Kidney capillary endothelial cell (primary cell): ENCODE results near the gene RAB36.

Experiments
- DNase-seq: peaks from one replicate; pipeline ENCODE4 v3.0.0-alpha.2; 2018; ENCODE audit warnings: low spot score

Gene RAB36

DNA sequence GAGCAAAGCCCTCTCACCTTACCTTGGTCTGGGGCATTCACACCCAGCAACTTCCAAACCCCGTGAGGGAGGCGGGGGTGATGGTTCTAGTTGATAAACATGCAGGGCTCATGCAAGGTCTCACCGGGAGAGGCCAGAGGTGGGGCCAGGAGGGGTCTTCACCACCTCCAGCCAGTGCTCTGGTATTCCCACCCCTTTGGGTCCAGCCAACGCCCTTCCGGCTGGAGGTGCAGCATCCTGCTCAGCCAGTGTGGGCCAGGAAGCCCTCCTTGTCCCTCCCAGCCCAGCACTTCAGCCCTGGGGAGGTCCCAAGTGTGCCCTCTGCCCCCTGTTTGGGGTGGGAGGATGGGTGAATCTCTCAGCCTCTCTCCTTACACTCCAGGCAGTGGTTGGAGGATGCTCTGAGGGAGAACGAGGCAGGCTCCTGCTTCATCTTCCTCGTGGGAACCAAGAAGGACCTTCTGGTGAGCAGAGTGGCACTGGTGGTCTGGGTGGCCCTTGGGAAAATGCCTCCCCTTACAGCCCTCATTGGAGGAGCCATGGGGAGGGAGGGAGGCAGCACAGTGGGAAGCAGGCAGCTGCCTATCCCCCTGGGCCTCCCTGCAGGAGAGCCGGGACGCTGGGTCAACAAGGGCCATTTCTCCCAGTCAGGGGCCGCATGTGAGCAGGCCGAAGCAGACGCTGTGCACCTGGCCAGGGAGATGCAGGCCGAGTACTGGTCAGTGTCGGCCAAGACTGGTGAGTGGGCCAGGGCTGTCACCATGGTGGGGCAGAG, 13.4 kb downstream of the RAB36 start:
- no peak for DNase-seq

- no peak for DNase-seq
Measured at GRCh38 chr22:23159291-23159630, 14.0 kb downstream of the RAB36 start.

DNA sequence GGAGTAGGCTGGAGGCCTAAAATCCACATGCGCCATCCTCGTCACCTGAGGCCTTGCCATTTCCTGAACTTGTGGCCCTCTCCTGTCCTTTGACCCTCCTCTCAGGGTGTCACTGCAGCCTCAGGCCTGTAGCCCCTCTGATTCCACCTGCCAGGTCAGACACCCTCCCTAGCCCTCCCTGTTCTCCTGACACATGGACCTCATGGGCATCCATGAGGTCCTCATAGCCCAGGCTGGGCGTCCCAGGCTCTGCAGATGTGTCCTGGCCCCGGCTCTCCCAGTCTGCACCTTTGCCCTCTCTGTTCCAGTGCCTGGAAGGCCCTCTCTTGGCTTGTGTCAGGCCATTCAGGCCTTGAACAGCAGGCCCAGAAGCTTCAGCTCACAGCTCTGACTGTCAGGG, 15.8 kb downstream of the RAB36 start:
- DNase-seq: no peak

- DNase-seq: no peak
Measured at GRCh38 chr22:23161574-23161973, 16.3 kb downstream of the RAB36 start.

DNA sequence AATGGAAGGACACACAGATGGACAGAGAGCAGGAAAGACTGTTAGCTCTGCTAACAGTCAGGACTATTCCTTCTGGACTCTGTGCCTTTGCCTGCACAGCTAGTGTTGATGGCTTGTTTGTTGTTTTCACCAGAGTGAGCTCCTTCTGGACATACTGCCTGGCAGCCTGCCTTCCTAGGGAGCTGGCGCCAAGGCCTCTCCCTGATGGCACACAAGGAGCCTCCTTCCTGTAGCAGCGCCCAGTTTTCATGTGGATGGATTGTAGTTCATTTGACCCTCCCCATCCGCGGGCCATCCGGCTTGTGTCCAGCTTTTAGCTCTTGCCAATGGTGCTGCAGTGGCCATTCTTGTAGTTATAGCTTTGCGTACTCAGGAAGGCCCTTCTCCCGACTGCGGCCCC, 18.4 kb downstream of the RAB36 start:
- no peak for DNase-seq

DNA sequence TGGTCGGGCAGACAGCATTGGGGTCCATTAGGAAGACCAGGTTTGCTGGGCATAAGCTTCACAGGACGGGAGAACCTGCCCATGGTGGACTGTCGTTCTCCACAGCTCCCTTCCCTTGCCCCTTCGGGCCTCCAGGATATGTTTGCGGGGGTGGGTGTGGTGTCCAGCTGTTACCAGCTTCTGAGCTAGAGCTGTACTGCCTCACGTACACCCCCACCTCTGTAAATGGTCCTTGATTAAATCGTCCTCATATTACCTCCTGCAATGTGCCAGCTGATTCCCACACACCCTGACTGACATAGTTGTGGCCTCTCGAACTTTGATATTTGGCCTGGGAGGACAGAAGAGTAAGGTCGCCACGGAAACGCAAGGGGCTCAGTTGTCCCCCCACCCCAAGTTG, 18.8 kb downstream of the RAB36 start:
- DNase-seq: no peak

DNA sequence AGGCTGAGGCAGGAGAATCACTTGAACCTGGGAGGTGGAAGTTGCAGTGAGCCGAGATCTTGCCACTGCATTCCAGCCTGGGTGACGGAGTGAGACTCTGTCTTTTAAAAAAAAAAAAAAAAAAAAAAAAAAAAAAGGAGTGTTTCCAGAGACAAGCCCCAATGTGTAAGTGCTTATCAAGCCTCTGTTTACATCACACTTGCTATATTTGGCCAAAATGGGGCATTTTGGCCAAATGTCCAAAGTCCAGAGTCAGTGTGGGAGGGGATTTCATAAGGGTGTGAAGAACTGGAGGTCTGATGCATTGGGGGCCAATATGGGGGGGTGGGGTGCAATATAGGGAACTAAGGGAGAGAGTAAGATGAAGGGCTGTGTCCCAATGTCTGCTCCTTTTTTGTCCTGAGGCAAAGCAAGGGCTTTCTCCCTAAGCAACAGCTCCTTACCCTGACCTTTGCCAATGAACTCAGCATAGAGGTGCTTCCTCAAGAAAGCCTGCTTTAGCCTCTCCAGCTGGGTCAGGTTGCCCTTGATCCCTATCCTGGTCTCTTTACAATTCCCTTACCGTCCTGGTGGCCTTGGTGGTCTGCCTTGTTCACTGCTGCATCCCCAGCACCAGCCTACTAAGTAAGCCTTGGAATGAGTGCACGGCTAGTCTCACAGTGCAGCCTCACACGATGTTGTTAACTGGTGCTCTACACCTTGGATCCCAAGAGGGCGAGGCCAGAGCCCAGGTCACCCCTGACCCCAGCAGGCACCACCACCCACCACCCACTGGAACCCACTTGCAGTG, 21.0 kb downstream of the RAB36 start:
- no peak for DNase-seq

- no peak for DNase-seq
Measured at GRCh38 chr22:23166841-23167616, 21.8 kb downstream of the RAB36 start.

DNA sequence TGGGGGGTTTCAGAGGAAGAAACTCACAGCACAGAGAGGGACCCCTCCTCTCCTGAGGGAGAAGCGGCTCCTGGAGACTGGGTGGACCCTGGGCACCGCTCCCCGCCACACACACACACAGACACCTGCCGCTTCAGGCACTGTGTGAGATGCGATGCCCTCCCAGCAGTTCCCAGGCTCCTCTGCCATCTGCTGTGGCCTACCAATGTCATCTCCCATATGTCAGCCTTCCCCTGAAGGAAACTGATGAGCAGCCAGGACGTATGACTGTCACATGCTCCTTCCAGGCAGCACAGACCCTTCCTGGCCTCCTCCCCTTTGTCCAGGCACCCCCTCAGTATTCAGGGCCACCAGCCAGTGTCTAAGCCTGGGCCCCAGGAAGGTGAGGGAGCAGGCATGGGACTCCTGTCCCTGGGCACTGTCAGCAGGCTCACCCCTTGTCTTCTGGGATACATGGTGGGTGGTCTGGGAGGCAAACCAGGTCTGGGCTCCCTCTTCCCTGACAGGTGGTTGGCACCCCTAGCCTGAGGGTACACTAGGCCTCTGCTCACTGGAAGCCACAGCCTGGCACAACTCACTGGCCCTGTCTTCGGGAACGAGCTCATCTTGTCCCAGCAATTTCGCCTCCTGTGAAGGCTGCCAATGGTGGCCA, 23.2 kb downstream of the RAB36 start:
- DNase-seq: no peak

GRCh38 chr22:23169043-23169406, 23.7 kb downstream of the RAB36 start:
- DNase-seq: no peak

- no peak for DNase-seq
Measured at GRCh38 chr22:23175817-23176644, 30.8 kb downstream of the RAB36 start.

- no peak for DNase-seq
Measured at GRCh38 chr22:23176645-23177027, 31.4 kb downstream of the RAB36 start.

DNA sequence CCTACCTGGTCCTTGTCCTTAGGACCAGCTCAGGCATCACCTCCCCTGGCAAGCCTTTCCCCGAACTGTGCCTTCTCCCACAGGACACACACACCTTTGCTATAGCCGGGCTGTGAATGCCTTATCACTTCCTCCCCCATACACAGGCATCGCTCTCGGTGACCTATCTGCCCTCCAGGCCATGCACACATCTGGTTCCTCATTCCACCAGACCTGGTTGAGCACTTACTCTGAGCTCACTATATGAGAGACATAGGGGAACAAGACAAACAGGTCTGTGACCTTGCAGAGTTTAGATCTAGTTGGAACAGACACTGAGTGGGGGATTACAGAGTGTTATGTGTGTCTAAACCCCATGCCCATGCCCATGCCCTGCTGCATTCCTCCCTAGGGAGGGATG, 31.9 kb downstream of the RAB36 start:
- no peak for DNase-seq

DNA sequence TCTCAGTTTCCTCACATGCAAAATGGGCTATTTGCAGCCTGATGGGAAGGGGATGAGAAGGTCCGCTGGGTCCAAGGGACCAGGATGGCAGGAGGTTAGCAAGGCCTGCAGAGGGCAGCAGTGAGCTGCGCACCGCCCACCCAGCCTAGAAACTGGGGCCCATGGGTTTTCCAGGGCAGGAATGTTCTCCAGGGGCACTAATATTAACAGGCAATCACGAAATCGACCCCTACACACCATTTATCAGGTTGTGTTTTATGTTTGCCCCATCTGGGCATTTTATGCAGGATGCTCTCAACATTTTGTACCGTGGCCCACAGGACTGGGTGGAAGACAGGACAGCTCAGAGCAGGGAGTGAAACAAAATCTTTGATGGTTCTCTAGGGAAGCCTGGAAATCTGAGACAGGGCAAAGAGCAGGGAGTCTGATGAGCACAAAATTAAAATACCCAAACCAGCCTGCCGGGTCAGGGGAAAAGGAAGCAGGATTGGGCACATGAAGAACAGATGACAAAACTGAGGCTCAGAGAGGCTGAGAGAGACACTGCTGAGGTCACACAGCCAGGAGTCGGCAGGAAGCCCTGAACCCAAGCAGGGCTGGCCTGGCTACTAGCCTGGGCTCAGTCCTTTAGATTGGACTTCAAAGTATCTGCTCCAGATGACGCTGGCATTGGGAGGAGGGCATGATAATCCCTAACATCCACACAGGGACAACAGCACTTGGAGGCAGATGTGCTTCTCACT, 33.4 kb downstream of the RAB36 start:
- peak; percentile 71 for DNase-seq

GRCh38 chr22:23179381-23180299, 34.4 kb downstream of the RAB36 start:
- no peak for DNase-seq

GRCh38 chr22:23180301-23180892, 35.1 kb downstream of the RAB36 start, which contains the start of gene BCR:
Gene BCR (plus strand): TSS chr22:23180509. CDS start chr22:23180961, 452 bp downstream.
- DNase-seq: no peak

GRCh38 chr22:23180893-23181720, 35.8 kb downstream of the RAB36 start:
- DNase-seq: no peak

GRCh38 chr22:23181721-23182308, 36.5 kb downstream of the RAB36 start:
- no peak for DNase-seq
